ENCODE results near the gene VIPR2.

Gene VIPR2

DNA sequence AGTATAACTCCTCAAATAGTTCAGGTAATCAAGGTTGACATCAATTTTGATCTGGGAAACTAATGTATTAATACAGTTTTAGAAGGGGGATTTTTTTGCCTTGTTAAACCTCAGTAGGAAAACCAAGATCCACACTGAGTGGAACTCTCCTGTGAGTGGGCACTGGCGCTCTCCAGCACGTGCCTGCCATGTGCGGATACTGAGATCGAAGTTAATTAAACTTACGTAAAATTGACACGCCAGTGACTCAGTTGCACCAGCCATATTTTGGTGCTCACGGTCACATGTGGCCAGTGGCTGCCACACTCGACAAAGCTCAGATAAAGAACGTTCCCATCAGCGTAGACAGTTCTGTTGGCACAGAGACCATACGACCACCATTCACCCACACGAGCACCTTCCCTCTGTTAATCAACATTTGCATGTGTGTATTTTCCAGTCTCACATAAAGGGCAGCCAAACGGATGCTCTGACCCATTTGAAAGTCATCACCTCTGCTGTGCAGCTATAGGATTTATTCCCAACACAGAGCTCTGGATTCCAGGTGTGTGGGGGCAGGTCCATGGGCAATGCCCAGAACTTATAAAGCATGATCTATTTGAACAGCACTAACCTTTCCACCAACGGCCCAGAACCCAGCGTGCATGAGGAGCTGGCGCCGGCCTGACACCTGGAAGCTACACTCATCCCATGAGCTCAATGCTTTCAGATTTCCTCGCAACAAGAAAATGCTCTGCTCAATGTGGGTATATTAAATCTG, 77.7 kb downstream of the VIPR2 start:
- no peak for DNase-seq (ENCODE audit: low read depth in 2 of 2)

DNA sequence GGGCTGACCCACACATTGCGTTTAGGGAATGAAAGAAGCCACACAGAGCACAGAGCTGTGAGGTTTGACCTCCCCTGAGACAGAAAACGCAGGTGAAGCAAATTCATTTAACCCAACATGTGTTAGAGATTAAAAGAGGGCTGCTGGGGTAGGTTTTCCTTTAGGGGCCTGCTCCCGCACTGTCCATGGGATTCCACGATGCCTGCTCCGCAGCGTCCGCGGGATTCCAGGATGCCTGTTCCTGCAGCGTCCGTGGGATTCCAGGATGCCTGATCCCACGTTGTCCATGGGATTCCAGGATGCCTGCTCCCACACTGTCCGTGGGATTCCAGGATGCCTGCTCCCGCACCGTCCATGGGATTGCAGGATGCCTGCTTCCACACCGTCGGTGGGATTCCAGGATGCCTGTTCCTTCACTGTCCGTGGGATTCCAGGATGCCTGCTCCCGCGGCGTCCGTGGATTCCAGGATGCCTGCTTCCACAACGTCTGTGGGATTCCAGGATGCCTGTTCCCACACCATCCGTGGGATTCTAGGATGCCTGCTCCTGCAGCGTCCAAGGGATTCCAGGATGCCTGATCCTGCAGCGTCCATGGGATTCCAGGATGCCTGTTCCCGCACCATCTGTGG, 78.7 kb downstream of the VIPR2 start:
- no peak for DNase-seq (ENCODE audit: low read depth in 2 of 2)

DNA sequence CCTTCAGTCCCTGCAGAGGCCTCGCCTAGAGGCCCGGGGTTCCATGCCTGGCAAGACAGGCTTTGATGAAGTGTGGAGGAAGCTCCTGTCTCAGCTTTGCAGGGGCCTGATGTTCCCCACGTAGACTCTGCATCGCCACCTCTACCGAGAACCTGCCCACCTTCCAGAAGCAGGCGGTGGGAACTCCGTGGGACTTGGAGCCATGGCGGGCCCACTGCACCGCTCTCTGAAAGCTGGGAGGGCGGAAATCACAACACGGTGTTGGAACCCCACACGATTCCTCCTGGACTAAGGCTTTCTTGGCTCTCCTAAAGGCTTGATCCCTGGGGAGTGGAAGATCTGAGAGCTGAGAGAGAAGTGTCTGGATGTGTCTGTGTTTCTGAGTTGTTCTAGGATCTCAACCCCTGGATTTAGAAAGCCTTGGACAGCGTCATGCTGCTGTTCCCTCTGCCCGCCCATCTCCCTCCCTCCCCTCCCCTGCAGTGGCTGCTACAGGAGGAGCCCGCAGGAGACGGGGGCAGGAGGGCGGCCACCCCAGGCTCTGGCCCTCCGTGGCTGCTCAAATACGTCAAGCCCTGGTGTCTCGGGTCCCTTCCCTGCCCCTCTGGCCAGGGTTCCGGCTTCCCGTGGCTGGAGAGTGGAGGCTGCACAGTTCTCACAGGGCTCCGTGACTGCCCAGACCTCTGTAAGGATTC, 79.7 kb downstream of the VIPR2 start:
- DNase-seq (ENCODE audit: low read depth in 2 of 2): no peak

DNA sequence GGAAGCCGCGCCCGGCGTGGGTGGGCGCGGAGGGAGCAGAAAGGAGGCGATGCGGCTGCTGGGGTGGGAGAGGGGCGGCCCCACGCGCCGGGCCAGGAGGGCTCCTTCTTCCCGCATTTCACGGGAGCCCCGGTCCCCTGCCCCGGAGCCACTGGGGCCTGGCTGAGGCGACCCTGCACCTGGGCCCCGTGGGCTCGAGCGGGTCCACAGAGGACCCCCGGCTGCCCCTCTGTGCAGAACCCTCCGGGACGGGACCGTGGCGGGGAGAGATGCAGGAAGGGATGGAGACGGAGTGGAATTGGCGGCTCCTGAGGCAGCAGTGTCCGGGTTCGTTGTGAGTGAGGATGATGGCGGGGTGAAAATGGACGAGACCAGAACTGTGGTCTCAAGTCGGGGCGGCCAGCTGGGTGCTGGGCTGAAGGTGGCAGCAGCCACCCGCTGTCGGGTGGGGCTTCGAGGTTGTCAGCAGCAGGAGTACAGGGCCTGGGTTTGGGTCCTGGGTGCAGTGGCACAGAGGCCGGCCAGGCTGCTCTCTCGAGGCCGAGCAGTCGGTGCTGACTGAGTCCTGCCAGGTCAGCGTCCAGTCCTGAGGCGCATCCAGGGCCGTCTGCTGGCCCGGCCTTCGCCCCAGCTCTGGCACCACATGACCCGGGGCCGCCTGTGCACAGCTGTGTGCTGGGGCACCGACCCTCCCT, 80.4 kb downstream of the VIPR2 start:
- no peak for DNase-seq (ENCODE audit: low read depth in 2 of 2)

DNA sequence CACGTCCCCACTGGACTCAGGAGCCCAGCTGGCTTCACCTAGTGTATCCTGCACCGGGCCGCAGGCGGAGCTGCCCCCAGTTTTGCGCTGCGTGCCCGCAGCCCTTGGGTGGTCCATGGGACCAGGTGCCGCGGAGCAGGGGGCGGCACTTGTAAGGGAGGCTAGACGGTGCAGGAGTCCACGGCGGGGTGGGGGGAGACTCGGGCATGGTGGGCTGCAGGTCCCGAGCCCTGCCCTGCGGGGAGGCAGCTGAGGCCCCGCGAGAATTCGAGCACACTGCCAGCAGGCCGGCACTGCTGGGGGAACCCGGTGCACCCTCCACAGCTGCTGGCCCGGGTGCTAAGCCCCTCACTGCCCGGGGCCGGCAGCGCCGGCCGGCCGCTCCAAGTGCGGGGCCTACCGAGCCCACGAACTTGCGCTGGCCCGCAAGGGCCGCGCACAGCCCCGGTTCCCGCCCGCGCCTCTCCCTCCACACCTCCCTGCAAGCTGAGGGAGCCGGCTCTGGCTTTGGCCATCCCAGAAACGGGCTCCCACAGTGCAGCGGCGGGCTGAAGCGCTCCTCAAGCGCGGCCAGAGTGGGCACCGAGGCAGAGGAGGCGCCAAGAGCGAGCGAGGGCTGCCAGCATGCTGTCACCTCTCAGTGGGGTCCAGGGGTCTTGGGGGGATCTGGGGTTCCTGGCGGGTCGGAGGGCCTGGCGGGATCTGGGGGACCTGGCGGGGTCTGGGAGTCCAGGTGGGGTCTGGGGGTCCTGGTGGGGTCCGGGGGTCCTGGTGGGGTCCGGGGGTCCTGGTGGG, 81.4 kb downstream of the VIPR2 start:
- no peak for DNase-seq (ENCODE audit: low read depth in 2 of 2)

DNA sequence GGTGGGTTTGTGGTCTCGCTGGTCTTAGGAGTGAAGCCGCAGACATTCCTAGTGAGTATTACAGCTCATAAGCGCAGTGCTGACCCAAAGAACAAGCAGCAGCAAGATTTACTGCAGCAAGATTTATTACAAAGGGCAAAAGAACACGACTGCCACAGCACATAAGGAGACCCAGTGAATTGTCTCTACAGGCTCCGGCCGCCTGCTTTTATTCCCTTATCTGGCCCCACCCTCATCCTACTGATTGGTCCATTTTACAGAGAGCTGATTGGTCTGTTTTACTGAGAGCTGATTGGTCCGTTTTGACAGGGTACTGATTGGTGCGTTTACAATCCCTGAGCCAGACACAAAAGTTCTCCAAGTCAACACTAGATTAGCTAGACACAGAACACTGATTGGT, 82.1 kb downstream of the VIPR2 start:
- DNase-seq (ENCODE audit: low read depth in 2 of 2): no peak

DNA sequence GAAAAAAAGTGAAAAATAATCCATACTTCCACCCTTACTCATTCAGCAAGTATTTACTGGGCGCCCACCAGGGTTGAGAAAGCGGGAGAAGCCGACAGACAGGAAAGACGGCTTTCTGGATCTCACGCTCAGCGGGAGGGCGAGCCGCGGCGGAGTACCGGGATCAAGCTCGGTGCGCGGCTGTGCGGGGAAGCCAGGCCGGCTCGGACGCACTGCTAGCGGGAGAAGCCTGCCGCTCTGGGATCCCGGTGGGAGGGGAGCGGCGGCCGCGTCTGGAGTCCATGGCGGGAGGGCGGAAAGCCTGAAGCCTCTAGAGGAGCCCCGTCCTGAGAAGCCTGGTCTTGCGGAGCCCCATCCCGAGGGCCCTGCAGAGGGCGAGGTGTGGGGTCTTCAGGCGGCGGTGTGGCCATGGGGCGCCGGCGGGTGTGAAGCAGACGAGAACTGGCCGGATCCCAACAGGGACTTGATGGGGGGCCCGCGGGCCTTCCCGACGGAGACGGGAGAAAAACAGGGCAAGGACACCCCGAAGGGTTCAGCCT, 82.9 kb downstream of the VIPR2 start:
- no peak for DNase-seq (ENCODE audit: low read depth in 2 of 2)

DNA sequence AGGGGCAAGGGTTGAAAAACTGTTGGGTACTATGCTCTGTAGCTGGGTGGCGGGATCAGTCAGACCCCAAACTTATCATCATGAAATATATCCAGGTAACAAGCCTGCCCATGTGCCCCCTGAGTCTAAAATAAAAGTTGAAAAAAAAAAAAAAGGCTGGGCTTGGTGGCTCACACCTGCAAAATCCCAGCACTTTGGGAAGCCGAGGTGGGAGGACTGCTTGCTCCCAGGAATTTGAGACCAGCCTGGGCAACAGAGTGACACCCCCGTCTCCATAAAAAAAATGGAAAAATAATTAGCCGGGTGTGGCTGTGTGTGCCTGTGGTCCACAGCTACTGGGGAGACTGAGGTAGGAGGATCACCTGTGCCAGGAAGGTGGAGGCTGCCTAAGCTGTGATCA, 83.5 kb downstream of the VIPR2 start:
- no peak for DNase-seq (ENCODE audit: low read depth in 2 of 2)

DNA sequence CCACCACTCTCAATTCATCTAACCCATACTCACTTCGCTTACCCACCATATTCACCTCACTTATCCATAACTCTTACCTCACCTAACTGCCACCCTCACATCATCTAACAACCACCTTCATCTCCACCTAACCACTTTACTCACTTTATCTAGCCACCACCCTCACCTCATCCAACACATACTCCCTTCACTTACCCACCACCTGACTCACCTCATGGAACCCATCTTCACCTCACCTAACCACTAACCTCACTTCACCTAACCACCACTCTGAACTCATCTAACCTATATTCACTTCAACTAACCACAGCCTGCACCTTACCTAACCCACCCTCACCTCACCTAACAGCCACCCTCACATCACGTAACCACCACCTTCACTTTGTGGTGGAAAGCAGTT, 84.2 kb downstream of the VIPR2 start:
- no peak for DNase-seq (ENCODE audit: low read depth in 2 of 2)

DNA sequence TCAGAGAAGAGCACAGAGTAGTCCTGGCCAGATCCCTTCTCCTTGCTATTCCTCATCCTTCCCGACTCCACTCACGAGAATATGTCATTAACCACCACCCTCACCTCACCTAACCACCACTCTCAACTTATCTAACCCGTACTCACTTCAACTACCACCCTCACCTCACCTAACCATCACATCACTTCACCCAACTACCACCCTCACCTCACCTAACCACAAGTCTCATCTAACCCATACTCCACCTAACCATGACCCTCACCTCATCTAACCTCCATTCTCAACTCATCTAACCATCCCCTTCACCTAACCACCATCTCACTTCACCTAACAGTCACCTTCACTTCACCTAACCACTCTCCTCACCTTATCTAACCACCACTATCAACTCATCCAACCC, 85.0 kb downstream of the VIPR2 start:
- DNase-seq (ENCODE audit: low read depth in 2 of 2): no peak

DNA sequence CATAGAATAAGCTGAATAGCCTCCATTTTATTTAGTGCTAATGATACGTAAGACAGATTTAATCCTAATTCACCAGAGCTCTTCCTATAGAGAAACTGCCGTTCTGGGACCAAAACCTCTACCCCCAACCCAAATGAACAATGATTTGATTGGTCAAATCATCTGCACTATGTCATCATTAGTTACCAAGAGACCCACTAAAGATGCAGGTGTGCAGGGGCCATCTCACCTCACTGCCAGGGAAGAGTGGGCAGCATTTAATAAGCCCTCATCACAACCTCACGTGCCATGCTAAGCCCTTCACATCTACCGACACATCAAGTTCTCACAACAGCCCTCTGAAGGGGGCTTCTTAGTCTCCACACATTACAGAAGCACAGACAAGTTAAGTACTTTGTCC, 87.0 kb downstream of the VIPR2 start:
- no peak for DNase-seq (ENCODE audit: low read depth in 2 of 2)

DNA sequence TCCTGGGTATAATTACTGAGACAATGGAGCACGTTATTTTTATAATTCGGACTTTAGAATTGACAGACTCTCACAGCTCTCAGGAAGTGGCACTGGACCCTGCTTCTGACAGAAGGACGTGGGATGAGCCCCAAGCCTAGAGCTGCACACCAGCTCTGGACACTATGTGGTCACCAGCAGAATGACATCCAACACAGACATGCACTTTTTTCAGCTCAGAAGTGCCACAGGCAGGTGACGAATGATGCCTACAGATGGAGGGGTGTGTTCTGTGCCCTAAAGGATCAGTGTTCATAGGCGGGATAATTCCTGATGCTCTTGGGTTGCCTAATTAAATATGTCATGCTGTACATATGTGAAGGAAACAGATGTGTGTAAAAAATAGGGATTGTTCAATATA, 87.9 kb downstream of the VIPR2 start:
- no peak for DNase-seq (ENCODE audit: low read depth in 2 of 2)

DNA sequence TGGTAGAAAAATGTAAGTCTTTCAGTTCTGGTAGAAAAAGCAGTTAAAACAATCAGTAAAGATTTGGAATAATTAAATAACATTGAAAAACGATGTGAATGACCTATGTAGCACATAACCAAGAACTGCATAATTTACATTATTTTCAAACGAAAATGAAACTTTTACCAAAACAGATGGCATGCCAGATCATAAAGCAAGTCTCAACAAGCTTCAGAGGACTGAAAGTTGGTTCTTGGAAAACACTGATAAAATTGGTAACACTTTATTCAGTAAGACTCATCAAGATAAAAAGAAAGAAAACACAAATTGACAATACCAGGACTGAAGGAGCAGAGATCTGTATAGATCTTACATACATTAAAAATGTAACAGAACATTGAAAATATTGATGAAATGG, 92.8 kb downstream of the VIPR2 start:
- DNase-seq (ENCODE audit: low read depth in 2 of 2): no peak

DNA sequence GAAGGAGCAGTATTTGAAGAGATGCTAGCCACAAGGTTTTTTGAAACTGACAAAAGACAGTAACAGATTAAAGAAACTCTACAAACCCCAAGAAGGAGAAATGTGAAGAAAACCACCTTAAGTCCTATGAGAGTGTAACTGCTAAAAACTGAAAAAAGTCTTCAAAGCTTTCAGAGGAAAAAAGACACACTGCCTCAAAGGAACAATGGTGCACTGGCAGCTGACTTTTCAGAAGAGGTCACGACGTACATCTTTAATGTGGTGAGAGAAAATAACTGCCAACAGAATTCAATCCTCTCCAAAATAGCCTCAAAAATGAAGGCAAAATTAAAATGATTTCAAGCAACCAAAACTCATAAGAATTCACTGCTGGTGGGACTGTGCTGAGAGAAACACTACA, 94.0 kb downstream of the VIPR2 start:
- DNase-seq (ENCODE audit: low read depth in 2 of 2): no peak

DNA sequence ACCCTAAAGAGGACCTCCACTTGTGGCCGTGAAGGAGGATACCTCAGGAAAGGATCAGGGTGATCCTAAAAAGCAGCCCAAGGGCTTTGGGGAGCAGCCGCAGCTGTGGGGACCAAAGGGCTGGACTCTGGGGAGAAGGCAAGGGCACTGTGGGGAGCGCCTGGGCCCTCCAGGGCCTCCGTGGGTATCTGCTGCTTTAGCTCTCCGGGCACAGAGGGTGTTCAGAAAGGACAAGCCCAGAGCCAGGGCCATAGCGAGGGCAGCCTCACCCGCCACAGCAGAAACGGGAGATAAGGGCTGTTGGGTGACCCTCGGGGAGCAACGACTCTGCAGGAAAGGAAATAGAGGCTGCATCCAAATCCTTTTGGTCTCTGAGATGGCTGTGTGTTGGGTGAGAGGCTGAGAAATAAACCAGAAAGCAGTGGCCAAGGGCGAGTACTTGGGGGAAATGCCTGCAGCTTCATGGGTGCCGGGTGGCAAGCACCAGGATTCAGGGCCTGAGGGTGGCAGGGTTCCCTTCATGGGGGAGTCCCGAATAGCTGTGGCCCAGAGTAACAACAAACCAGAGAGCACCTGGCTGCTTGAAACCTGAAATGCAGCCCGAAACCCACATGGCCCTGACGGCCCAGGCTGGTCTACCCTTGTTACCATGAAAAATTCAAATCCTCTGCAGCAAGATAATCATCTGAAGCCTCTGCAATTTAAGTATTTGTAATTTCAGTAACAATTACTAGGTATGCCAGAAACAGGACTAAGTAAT, 95.2 kb downstream of the VIPR2 start:
- DNase-seq (ENCODE audit: low read depth in 2 of 2): no peak

DNA sequence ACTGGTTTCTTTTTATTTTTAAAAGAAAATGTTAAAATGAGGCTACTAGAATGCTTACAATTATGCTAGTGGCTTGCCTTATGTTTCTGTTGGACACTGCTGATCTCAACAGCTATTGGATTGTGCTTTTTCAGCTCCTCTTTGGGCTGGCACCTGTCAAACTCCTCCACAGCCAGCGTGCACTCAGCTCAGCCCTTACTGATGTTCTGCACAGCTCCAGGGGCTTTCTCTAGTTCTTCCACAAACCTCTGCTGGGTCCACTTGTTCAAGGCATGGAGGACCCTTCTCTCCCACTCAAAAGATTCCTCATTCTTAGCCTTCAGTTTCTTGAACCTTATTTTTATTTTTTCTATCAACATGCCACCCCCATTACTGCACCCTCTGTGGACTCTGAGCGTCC, 96.0 kb downstream of the VIPR2 start:
- DNase-seq (ENCODE audit: low read depth in 2 of 2): no peak

DNA sequence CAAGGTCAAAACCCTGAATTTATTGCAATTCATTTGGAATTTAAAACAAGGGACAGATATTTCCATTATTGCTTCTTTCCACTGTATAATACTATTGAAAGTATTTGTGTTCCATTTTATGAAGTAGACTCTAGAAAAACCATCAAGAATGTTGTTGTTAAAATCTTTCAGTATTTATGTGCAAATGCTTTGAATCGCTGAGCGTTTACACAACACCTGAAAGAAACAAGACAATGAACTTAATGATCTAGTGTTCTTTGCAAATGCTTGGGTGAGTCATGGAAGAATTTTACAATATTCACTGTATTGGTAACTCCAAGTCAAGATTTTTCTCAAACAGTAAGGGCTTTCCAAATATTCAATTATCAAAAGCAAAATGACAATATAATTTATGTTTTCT, 97.1 kb downstream of the VIPR2 start:
- no peak for DNase-seq (ENCODE audit: low read depth in 2 of 2)

DNA sequence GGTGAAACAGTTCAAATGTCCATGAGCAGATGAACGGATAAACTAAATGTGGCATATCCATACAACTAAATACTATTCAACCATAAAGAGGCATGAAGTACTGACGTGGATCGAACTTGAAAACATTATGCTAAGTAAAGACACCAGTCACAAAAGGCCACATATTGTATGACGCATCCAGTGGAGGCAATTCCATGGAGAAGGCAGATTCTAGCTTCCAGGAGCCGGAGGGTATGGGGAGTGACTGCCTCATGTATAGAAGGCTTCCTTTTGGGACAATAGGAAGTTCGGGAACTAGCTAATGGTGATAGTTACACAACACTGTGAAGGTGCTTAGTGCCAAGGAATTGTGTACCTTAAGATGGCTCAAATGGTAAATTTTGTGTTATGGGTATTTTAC, 98.4 kb downstream of the VIPR2 start:
- no peak for DNase-seq (ENCODE audit: low read depth in 2 of 2)

DNA sequence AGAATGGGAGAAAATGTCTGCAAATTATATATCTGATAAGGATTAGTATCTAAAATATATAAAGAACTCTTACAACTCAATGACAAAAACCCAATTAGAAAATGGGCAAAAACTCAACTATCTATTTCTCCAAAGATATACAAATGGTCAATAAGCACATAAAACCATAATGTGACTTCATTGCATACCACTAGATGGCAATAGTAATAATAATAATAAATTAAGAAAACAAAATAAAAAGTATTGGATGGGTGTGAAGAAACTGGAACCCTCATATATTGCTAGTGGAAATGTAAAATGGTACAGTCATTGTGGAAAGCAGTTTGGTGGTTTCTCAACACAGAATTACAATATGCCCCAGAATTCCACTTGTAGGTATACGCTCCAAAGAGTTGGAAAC, 98.8 kb downstream of the VIPR2 start:
- DNase-seq (ENCODE audit: low read depth in 2 of 2): no peak

DNA sequence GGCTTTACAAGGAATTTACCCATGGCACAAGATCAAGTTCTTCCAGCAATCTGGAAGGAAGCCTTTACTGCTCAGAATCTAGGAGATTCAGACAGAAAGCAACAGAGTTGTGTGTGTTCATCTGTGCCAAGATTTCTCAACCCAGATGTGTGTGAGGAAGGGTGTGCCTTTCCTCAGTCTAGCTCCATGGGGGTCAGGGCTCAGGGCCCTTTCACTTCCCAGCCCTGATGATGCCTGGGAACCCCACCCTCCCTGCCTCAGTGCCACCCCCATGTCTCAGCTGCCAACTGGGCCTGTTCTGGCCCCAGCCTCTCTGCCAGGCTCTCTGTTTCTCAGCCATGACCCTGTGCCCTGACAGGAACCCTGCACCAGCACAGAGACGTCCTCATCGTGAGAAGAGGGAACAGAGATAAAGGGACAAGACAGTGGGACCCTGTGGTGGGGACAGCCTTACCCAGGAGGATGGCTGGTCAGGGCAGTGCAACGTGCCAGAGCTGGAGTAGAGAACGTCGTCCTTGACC, 102.0 kb downstream of the VIPR2 start:
- DNase-seq (ENCODE audit: low read depth in 2 of 2): no peak

DNA sequence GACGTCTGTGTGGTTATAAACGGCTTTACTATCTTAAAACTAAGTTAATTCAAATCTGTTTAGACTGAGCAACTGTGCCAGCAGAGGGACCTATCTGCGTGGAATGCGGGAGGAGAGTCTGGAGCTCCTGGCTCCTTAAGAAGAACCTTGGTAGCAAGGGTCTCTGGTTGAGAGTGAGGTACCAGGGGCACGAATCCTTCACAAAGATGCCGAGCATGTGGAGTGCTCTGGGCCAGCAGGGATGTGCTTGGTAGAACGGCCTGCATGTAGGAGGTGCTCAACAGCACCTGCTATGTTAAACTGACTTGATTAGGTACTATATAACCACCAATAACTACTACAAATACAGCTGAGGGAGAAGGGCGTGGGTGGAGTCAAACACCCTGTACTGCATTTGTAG, 102.6 kb downstream of the VIPR2 start:
- no peak for DNase-seq (ENCODE audit: low read depth in 2 of 2)
